ENCODE data around the gene SIGLEC10. TPM values are rescaled to one million over a fixed set of nuclear protein-coding genes. Genes with fewer than 3 reads are reported as not detected.

The SIGLEC10 gene
- total RNA-seq, 1 experiment from 2014 or later, result not detected

GRCh38 chr19:51386882-51387520 is 30.4 kb downstream of the SIGLEC10 start:
- ChIA-PET CTCF (no interaction called here), POLR2A (no interaction called here)
- ATAC-seq, result no peak

More at GRCh38 chr19:51386882-51387520, 30.4 kb downstream of the SIGLEC10 start:
- RAD21 ChIA-PET (ENCODE audit: low non-redundant PET in 1 of 2, low total read pairs in 2 of 2, uncharacterized antibody in 2 of 2, unreplicated experiment in 2 of 2), result no interaction called here
- Histone ChIP-seq H3K4me1 (ENCODE audit: control insufficient read depth in 1 of 2, insufficient read depth in 2 of 2, low read length in 2 of 2) (no peaks in the 10 kb centered on the region), H3K27ac (ENCODE audit: low read depth, low read length) (no peak overlapping the region), H4K20me1 (ENCODE audit: insufficient read depth) (no peaks in the 10 kb centered on the region), H3K79me2 (ENCODE audit: insufficient read depth, low read length) (no peaks in the 10 kb centered on the region), H3K9me2 (ENCODE audit: insufficient read depth) (no peaks in the 10 kb centered on the region), H2AFZ (ENCODE audit: low read depth, low read length, poor library complexity, severe bottlenecking) (no peak overlapping the region), H3K9ac (ENCODE audit: low read length) (no peak overlapping the region), H3K4me3 (replicated peaks in 1 of 2; ENCODE audit: low read depth in 1 of 2, low read length in 2 of 2) (no peak overlapping the region), H3K4me2 (ENCODE audit: low read length) (no peak overlapping the region), H3K9me3 (ENCODE audit: control insufficient read depth in 1 of 2, insufficient read depth in 1 of 2, low read depth in 1 of 2, low read length in 2 of 2) (no peaks in the 10 kb centered on the region), H3K27me3 (ENCODE audit: insufficient read depth, low read length) (no peaks in the 10 kb centered on the region), H3K36me3 (ENCODE audit: control insufficient read depth in 1 of 2, insufficient read depth in 2 of 2, low read length in 2 of 2) (no peaks in the 10 kb centered on the region)
- BruUV-seq (replicated peaks), result no TSS peak
- intact Hi-C loops (cut with micrococcal nuclease), result no loop called here
- DNase-seq (ENCODE audit: low read depth, low spot score), result no peak
- TF ChIP-seq ELF1 (IDR thresholded peaks at IDR 0.05; ENCODE audit: borderline replicate concordance, low read depth) (no peak), CBX3 (IDR thresholded peaks at IDR 0.05; ENCODE audit: low read depth) (no peak), MAX (IDR thresholded peaks at IDR 0.05) (no peak), CTCF (IDR thresholded peaks at IDR 0.05 in 2 of 3, conservative IDR thresholded peaks at IDR 0.05 in 1 of 3; ENCODE audit: borderline replicate concordance in 1 of 3, insufficient read depth in 1 of 3, low read depth in 2 of 3, low read length in 2 of 3) (no peak), YY1 (IDR thresholded peaks at IDR 0.05; ENCODE audit: extremely low read depth, insufficient replicate concordance, low read depth, low read length) (no peak), SRF (IDR thresholded peaks at IDR 0.05; ENCODE audit: low read depth) (no peak), SIN3A (IDR thresholded peaks at IDR 0.05; ENCODE audit: low read depth) (no peak), REST (IDR thresholded peaks at IDR 0.05; ENCODE audit: low read depth) (no peak), POLR2A (IDR thresholded peaks at IDR 0.05; ENCODE audit: borderline replicate concordance, extremely low read depth, insufficient read depth, insufficient read length) (no peak)

All from HCT116 (cell line).